ENCODE data around the gene TNFSF18. TPM values are rescaled to one million over a fixed set of nuclear protein-coding genes. Genes with fewer than 3 reads are reported as not detected.

TNFSF18 gene
- total and polyA plus RNA-seq, 2 donors, result 0.42 to 0.52 TPM

- H3K36me3 ChIP-seq (ENCODE audit: control insufficient read depth in 2 of 2, insufficient read depth in 2 of 2, low read length in 1 of 2), result no peaks in the 10 kb centered on the region
These were observed 52.8 kb downstream of the TNFSF18 start for GRCh38 chr1:172997941-172998361.

DNA sequence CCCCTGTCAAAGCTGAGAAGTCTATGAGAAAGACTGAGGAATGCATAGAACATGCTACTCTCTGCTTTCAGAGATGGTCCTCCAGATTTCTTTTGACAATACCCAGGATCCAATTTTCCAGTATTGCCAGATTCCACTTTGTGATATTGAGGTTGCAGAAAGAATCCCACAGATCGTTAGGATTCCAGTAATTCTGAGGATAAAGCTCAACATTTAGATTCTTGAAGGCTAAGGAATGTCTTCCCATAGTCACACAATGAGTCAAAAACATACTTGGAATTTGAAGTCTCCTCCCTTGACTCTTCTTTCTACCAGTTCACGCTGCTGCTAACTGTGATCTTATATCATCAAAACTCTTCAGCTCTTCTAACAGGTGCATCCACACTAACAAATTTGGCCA lies 57.1 kb downstream of the TNFSF18 start:
- no peak for DNase-seq (ENCODE audit: low read depth in 6 of 9, low spot score in 9 of 9)
- Histone ChIP-seq H3K27ac (ENCODE audit: low read depth in 1 of 2, low read length in 1 of 2) (no peak overlapping the region), H3K4me3 (ENCODE audit: low read length in 2 of 2) (no peak overlapping the region), H3K9me3 (ENCODE audit: control insufficient read depth in 2 of 2, insufficient read depth in 1 of 2, low read length in 1 of 2) (peaks cover 0 to 3% of the 10 kb centered on the region in 2 donors), H3K4me1 (ENCODE audit: control insufficient read depth in 2 of 2, insufficient read depth in 2 of 2, low read length in 2 of 2) (no peaks in the 10 kb centered on the region), H3K36me3 (ENCODE audit: control insufficient read depth in 2 of 2, insufficient read depth in 2 of 2, low read length in 1 of 2) (no peaks in the 10 kb centered on the region), H3K27me3 (ENCODE audit: control insufficient read depth in 2 of 2, insufficient read depth in 1 of 2, low read length in 1 of 2) (no peaks in the 10 kb centered on the region)
- WGBS, result 96% methylated on average over 2 of the region's 2 CpGs

More at GRCh38 chr1:172997941-172998361, 52.8 kb downstream of the TNFSF18 start:
- Histone ChIP-seq H3K27ac (ENCODE audit: low read depth in 1 of 2, low read length in 1 of 2) (no peak overlapping the region), H3K9me3 (ENCODE audit: control insufficient read depth in 2 of 2, insufficient read depth in 1 of 2, low read length in 1 of 2) (peaks cover 0 to 3% of the 10 kb centered on the region in 2 donors), H3K27me3 (ENCODE audit: control insufficient read depth in 2 of 2, insufficient read depth in 1 of 2, low read length in 1 of 2) (no peaks in the 10 kb centered on the region), H3K4me1 (ENCODE audit: control insufficient read depth in 2 of 2, insufficient read depth in 2 of 2, low read length in 2 of 2) (no peaks in the 10 kb centered on the region), H3K4me3 (ENCODE audit: low read length in 2 of 2) (no peak overlapping the region)
- DNase-seq (ENCODE audit: low read depth in 6 of 9, low spot score in 9 of 9), result no peak
- WGBS, result 90% methylated on average over 2 of the region's 2 CpGs

DNA sequence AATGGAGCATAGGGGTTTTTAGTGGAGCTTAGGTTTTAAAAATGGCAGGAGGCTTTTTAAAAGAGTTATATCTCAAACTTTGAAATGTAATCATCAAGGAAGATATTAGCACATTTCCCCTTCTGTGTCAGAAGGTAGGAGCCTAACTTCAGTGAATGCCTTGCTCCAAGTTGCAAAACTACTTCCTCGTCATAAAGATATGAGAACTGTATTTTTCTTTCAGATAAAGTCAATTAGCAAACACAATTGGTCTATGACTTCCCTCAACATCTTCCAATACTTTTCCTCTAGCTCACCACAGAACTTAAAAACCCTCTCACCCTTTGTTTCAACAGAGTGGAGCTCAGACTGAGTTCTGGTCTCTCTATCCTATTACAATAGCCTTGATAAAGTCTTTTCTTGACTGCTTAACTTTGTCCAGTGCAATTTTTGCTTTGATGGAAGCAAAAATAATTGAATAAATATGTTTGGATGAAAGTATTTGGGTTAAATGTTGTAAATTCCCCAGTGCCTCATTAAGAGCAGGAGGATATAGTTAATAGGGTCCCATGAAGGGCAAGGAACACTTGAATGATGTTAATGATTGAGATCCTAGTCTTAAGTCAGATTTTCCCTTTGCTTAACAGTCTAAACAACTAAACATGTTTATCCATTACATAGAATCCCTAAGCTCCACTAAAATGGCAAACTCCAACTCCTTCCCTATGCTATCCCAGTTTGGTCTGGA lies 58.9 kb downstream of the TNFSF18 start:
- Histone ChIP-seq H3K36me3 (ENCODE audit: control insufficient read depth in 2 of 2, insufficient read depth in 2 of 2, low read length in 1 of 2) (no peaks in the 10 kb centered on the region), H3K27ac (ENCODE audit: low read depth in 1 of 2, low read length in 1 of 2) (no peak overlapping the region), H3K4me3 (ENCODE audit: low read length in 2 of 2) (no peak overlapping the region), H3K27me3 (ENCODE audit: control insufficient read depth in 2 of 2, insufficient read depth in 1 of 2, low read length in 1 of 2) (no peaks in the 10 kb centered on the region), H3K4me1 (ENCODE audit: control insufficient read depth in 2 of 2, insufficient read depth in 2 of 2, low read length in 2 of 2) (no peaks in the 10 kb centered on the region), H3K9me3 (ENCODE audit: control insufficient read depth in 2 of 2, insufficient read depth in 1 of 2, low read length in 1 of 2) (peaks cover 0 to 3% of the 10 kb centered on the region in 2 donors)
- 91% methylated on average over 1 of the region's 1 CpG for WGBS
- DNase-seq (ENCODE audit: low read depth in 6 of 9, low spot score in 9 of 9), result no peak

DNA sequence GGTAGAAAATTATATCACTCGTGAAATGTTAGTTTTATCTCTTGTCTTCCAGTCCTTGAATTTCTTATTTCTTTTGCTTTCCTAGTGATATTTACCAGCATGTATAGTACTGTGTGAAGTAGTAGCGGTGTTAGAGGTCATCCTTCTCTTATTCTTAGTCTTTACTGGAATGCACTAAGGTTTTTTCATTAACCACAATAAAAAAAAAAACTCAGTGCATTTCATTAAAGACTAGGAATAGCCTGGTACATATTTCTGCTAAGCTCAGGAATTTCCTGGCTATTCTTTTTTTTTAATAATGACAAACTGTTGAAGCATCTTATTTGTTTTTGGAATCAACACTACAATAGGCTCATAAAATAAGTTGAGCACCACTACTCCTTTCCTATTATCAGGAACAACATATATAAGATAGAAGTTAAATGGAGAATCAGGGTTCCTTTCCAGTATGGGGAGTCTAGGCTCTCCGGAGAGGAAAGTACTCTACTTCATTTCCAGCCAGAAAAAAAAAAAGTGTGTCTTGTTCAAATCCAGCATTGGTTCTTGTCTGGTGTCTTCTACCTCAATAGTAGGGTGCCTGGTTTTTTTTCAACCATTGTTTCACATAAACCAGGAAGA lies 60.0 kb downstream of the TNFSF18 start:
- Histone ChIP-seq H3K36me3 (ENCODE audit: control insufficient read depth in 2 of 2, insufficient read depth in 2 of 2, low read length in 1 of 2) (no peaks in the 10 kb centered on the region), H3K4me1 (ENCODE audit: control insufficient read depth in 2 of 2, insufficient read depth in 2 of 2, low read length in 2 of 2) (no peaks in the 10 kb centered on the region), H3K9me3 (ENCODE audit: control insufficient read depth in 2 of 2, insufficient read depth in 1 of 2, low read length in 1 of 2) (no peaks in the 10 kb centered on the region), H3K4me3 (ENCODE audit: low read length in 2 of 2) (no peak overlapping the region), H3K27ac (ENCODE audit: low read depth in 1 of 2, low read length in 1 of 2) (no peak overlapping the region), H3K27me3 (ENCODE audit: control insufficient read depth in 2 of 2, insufficient read depth in 1 of 2, low read length in 1 of 2) (no peaks in the 10 kb centered on the region)
- WGBS, result 94% methylated on average over 3 of the region's 3 CpGs
- DNase-seq (ENCODE audit: low read depth in 6 of 9, low spot score in 9 of 9), result no peak

Other genes starting within 250 kb of the TNFSF18 start
- gene TNFSF4, start 156.4 kb upstream of the TNFSF18 start, total RNA-seq, result 3.7 TPM
- gene TNFSF4, start 156.4 kb upstream of the TNFSF18 start, polyA plus RNA-seq, result 4.5 TPM

Measured in thymus (tissue), 11 donors.